ENCODE results near the gene C6orf89. TPM values are rescaled to one million over a fixed set of nuclear protein-coding genes. Genes with fewer than 3 reads are reported as not detected.

The C6orf89 gene
- total RNA-seq, 1 experiment from 2014 or later, result 13.2 TPM

GRCh38 chr6:36837022-36837339 lies 48.8 kb upstream of the C6orf89 start (continued):
- TF ChIP-seq ARID4B (CRISPR knock-in tag; IDR thresholded peaks at IDR 0.05; ENCODE audit: borderline replicate concordance) (no peak), ATF1 (CRISPR knock-in tag; IDR thresholded peaks at IDR 0.05) (no peak), CBFB (CRISPR knock-in tag; IDR thresholded peaks at IDR 0.05; ENCODE audit: low read depth) (no peak), SMAD3 (CRISPR knock-in tag; IDR thresholded peaks at IDR 0.05; ENCODE audit: borderline replicate concordance) (no peak), ZNF416 (CRISPR knock-in tag; IDR thresholded peaks at IDR 0.05) (no peak), GABPB1 (CRISPR knock-in tag; IDR thresholded peaks at IDR 0.05) (no peak)
- TF ChIP-seq, protein P1, sequence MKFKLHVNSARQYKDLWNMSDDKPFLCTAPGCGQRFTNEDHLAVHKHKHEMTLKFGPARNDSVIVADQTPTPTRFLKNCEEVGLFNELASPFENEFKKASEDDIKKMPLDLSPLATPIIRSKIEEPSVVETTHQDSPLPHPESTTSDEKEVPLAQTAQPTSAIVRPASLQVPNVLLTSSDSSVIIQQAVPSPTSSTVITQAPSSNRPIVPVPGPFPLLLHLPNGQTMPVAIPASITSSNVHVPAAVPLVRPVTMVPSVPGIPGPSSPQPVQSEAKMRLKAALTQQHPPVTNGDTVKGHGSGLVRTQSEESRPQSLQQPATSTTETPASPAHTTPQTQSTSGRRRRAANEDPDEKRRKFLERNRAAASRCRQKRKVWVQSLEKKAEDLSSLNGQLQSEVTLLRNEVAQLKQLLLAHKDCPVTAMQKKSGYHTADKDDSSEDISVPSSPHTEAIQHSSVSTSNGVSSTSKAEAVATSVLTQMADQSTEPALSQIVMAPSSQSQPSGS (CRISPR knock-in tag; IDR thresholded peaks at IDR 0.05; ENCODE audit: borderline replicate concordance, low read depth), result no peak
- TF ChIP-seq, protein P2, sequence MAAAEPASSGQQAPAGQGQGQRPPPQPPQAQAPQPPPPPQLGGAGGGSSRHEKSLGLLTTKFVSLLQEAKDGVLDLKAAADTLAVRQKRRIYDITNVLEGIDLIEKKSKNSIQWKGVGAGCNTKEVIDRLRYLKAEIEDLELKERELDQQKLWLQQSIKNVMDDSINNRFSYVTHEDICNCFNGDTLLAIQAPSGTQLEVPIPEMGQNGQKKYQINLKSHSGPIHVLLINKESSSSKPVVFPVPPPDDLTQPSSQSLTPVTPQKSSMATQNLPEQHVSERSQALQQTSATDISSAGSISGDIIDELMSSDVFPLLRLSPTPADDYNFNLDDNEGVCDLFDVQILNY (CRISPR knock-in tag; IDR thresholded peaks at IDR 0.05), result no peak

- no peak overlapping the region for H3K27ac Mint-ChIP-seq
- no peak overlapping the region for H3K4me3 Mint-ChIP-seq
- CTCF ChIA-PET, result interaction anchor here (0.8 to 1.4 kb wide), 2 partner anchors 36 to 72 kb away, joined by 3 to 4 read pairs; no protein-coding TSS in a partner anchor
- TF ChIP-seq NFATC4 (CRISPR knock-in tag; IDR thresholded peaks at IDR 0.05), result no peak
- TF ChIP-seq PRRX2 (CRISPR knock-in tag; IDR thresholded peaks at IDR 0.05), result no peak
- TF ChIP-seq, protein P2 (CRISPR knock-in tag; IDR thresholded peaks at IDR 0.05), result no peak
- TF ChIP-seq, protein P3, sequence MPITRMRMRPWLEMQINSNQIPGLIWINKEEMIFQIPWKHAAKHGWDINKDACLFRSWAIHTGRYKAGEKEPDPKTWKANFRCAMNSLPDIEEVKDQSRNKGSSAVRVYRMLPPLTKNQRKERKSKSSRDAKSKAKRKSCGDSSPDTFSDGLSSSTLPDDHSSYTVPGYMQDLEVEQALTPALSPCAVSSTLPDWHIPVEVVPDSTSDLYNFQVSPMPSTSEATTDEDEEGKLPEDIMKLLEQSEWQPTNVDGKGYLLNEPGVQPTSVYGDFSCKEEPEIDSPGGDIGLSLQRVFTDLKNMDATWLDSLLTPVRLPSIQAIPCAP (CRISPR knock-in tag; IDR thresholded peaks at IDR 0.05), result no peak
- no peak for TF ChIP-seq ZNF232 (CRISPR knock-in tag; IDR thresholded peaks at IDR 0.05)
- no peak for TF ChIP-seq ESRRA (CRISPR knock-in tag; IDR thresholded peaks at IDR 0.05; ENCODE audit: borderline replicate concordance)
- TF ChIP-seq CREM (CRISPR knock-in tag; IDR thresholded peaks at IDR 0.05), result no peak
- TF ChIP-seq IRF2 (CRISPR knock-in tag; IDR thresholded peaks at IDR 0.05; ENCODE audit: borderline replicate concordance, low read depth), result no peak
- TF ChIP-seq ZSCAN18 (CRISPR knock-in tag; IDR thresholded peaks at IDR 0.05), result no peak
- TF ChIP-seq NR2C2 (CRISPR knock-in tag; IDR thresholded peaks at IDR 0.05), result no peak
- TF ChIP-seq PRDM15 (CRISPR knock-in tag; IDR thresholded peaks at IDR 0.05), result no peak
- no peak for TF ChIP-seq ELF4 (CRISPR knock-in tag; IDR thresholded peaks at IDR 0.05; ENCODE audit: low read depth)
- no peak for TF ChIP-seq TEAD1 (CRISPR knock-in tag; IDR thresholded peaks at IDR 0.05)
- no peaks in the 10 kb centered on the region for H3K36me3 Mint-ChIP-seq
- H3K27me3 Mint-ChIP-seq (ENCODE audit: low read depth), result peaks cover 66% of the 10 kb centered on the region
- DNase-seq (ENCODE audit: low spot score) (no peak), ATAC-seq (no peak)
- peaks cover 9% of the 10 kb centered on the region for H3K9me3 Mint-ChIP-seq
- peaks cover 17% of the 10 kb centered on the region for H3K4me1 Mint-ChIP-seq
- POLR2A ChIA-PET, result interaction anchor here (0.6 kb wide), 1 partner anchor 455 kb away, joined by 3 read pairs; no protein-coding TSS in a partner anchor
These were observed 48.1 kb upstream of the C6orf89 start for GRCh38 chr6:36837686-36838085.

Data from WTC11 (cell line).